OCI-LY3 (cell line): ENCODE measurements around the gene RBM25.
"Not testable (repeated sequence)": the region's sequence is repeated elsewhere in the genome, so short reads cannot be mapped to it uniquely, and the experiment has no call there.

ENCODE experiments used
- H2AFZ ChIP-seq: fragments of 200-600, 300-600 bp; shearing (Covaris generic); 2 replicates; pipeline ENCODE4 v1.6.0; 2014; ENCODE audit warnings: antibody characterized with exemption, low read depth, low read length
- H3K27ac ChIP-seq: fragments of 200-600, 300-600 bp; sonication (generic); 2 replicates; pipeline ENCODE4 v1.5.1; 2014; ENCODE audit warnings: mild to moderate bottlenecking, low read length, moderate library complexity, mixed read lengths
- H3K27me3 ChIP-seq: fragments of 200-600, 300-600 bp; sonication (generic); 2 replicates; pipeline ENCODE4 v1.6.1; 2014; ENCODE audit warnings: low read depth, low read length, mixed read lengths
- H3K36me3 ChIP-seq: fragments of 200-600, 300-600 bp; sonication (generic); replicated peaks from 2 replicates; pipeline ENCODE3; 2014; ENCODE audit warnings: low read depth, low read length, mixed read lengths
- H3K4me1 ChIP-seq: fragments of 300-600, 200-600 bp; sonication (generic); 2 replicates; pipeline ENCODE4 v1.6.1; 2014; ENCODE audit warnings: low read length, mixed read lengths
- H3K4me2 ChIP-seq: fragments of 200-600, 300-600 bp; sonication (generic); 2 replicates; pipeline ENCODE4 v1.6.1; 2014; ENCODE audit warnings: low read length, mixed read lengths
- H3K4me3 ChIP-seq: fragments of 300-600, 200-600 bp; sonication (generic); 2 replicates; pipeline ENCODE4 v1.5.1; 2014; ENCODE audit warnings: antibody characterized with exemption, mild to moderate bottlenecking, low read length, moderate library complexity
- H3K79me2 ChIP-seq: fragments of 300-600, 200-600 bp; shearing (Covaris generic); 2 replicates; pipeline ENCODE4 v1.6.1; 2014; ENCODE audit warnings: mild to moderate bottlenecking, low read length, mixed read lengths
- H3K9ac ChIP-seq: fragments of 300-600, 200-600 bp; shearing (Covaris generic); 2 replicates; pipeline ENCODE4 v1.6.0; 2014; ENCODE audit warnings: mild to moderate bottlenecking, low read length, moderate library complexity
- H3K9me3 ChIP-seq: fragments of 200-600, 300-600 bp; shearing (Covaris generic); 2 replicates; pipeline ENCODE4 v1.6.1; 2014; ENCODE audit warnings: low read length, mixed read lengths; ENCODE audit not compliant: insufficient read depth
- H4K20me1 ChIP-seq: fragments of 200-600, 300-600 bp; sonication (generic); 2 replicates; pipeline ENCODE4 v1.6.1; 2016; ENCODE audit warnings: low read length, mixed read lengths; ENCODE audit not compliant: insufficient read depth
- EZH2phosphoT487 ChIP-seq: fragments of 200-600 bp; shearing (Covaris generic); IDR thresholded peaks from 2 replicates; pipeline ENCODE4 v1.6.1; 2018; ENCODE audit warnings: antibody characterized with exemption, mixed run types, low read depth
- TF ChIP-seq, protein P1 (sequence below): fragments of 200-600, 300-600 bp; sonication (generic); IDR thresholded peaks from 2 replicates; pipeline ENCODE4 v1.5.1; 2014; ENCODE audit warnings: antibody characterized with exemption, low read length, low read depth

RBM25 gene

DNA sequence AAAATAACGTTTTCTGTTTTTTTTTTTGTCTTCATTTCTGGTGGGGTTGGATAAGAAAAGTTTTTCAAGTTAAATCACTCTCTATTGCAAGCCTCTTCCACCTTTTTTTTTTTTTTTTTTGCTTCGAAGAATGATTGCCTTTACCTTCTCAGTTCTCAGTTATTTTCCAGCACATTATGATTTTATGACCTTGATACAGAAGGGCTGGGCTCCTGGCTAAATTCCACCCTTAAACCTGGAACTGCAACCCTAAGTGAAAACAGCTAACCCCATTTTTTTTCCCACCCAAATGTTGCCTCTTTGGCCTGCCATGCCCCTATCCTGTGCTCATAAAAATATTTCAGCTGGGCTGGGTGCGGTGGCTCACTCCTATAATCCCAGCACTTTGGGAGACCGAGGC lies 109.4 kb downstream of the RBM25 start:
- Histone ChIP-seq H3K36me3 (peaks cover 23% of the 10 kb centered on the region), H3K4me1 (no peaks in the 10 kb centered on the region)
- TF ChIP-seq, protein P1, sequence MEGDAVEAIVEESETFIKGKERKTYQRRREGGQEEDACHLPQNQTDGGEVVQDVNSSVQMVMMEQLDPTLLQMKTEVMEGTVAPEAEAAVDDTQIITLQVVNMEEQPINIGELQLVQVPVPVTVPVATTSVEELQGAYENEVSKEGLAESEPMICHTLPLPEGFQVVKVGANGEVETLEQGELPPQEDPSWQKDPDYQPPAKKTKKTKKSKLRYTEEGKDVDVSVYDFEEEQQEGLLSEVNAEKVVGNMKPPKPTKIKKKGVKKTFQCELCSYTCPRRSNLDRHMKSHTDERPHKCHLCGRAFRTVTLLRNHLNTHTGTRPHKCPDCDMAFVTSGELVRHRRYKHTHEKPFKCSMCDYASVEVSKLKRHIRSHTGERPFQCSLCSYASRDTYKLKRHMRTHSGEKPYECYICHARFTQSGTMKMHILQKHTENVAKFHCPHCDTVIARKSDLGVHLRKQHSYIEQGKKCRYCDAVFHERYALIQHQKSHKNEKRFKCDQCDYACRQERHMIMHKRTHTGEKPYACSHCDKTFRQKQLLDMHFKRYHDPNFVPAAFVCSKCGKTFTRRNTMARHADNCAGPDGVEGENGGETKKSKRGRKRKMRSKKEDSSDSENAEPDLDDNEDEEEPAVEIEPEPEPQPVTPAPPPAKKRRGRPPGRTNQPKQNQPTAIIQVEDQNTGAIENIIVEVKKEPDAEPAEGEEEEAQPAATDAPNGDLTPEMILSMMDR: no peak
- no peak for TF ChIP-seq EZH2phosphoT487

DNA sequence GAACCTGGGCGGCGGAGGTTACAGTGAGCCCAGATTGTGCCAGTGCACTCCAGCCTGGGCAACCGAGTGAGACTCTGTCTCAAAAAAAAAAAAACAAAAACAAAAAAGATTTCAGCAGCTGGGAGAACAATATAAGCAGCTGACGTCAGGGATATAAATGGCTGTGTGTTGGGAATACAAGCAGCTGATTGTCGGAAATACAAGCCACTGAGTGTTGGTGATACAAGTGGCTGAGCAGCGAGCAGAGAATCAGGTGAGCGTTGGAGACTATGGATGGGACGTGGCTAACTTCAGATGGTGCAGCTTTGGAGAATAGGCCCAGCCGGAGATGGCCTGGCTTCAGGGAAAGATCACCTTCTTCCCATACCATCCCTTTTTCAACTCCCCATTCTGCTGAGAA lies 109.9 kb downstream of the RBM25 start:
- no peaks in the 10 kb centered on the region; the same call in 1 of the 2 replicates for H4K20me1 ChIP-seq
- no peaks in the 10 kb centered on the region for H3K9me3 ChIP-seq
- no peak overlapping the region for H3K27ac ChIP-seq
- H2AFZ ChIP-seq: no peak overlapping the region
- H3K4me2 ChIP-seq: no peak overlapping the region
- TF ChIP-seq, protein P1: no peak
- no peak for TF ChIP-seq EZH2phosphoT487
- no peaks in the 10 kb centered on the region for H3K27me3 ChIP-seq
- no peak overlapping the region for H3K4me3 ChIP-seq
- H3K4me1 ChIP-seq: no peaks in the 10 kb centered on the region
- no peak overlapping the region for H3K9ac ChIP-seq
- peaks cover 23% of the 10 kb centered on the region for H3K36me3 ChIP-seq
- H3K79me2 ChIP-seq: no peaks in the 10 kb centered on the region

More for the DNA sequence above, 109.4 kb downstream of the RBM25 start:
- H3K9me3 ChIP-seq: no peaks in the 10 kb centered on the region
- no peaks in the 10 kb centered on the region for H3K79me2 ChIP-seq
- H3K9ac ChIP-seq: no peak overlapping the region
- no peak overlapping the region for H2AFZ ChIP-seq
- no peak overlapping the region for H3K4me3 ChIP-seq
- no peak overlapping the region for H3K4me2 ChIP-seq
- no peaks in the 10 kb centered on the region; the same call in 1 of the 2 replicates for H4K20me1 ChIP-seq
- no peaks in the 10 kb centered on the region for H3K27me3 ChIP-seq
- no peak overlapping the region for H3K27ac ChIP-seq

DNA sequence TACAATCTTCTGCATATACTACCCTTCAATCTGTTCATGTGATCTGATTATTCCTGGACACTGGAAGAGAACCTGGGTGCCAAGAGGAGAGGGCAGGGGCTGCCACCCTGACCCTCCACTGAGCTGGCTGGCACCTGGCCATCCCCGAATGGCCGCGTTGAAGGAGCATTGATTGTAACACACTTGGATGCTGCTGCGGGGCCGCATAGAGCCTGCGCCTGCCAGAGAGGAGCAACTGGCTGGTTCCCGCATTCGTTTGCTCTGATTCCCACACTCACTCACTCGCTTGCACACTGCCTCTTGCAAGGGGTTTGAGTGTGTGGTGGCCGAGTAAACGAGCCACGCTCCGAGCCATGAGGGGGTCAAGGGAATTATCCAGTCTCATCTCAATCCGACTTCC lies 110.4 kb downstream of the RBM25 start:
- H3K27ac ChIP-seq: no peak overlapping the region
- H3K79me2 ChIP-seq: no peaks in the 10 kb centered on the region
- no peaks in the 10 kb centered on the region for H3K27me3 ChIP-seq
- no peak overlapping the region for H2AFZ ChIP-seq
- no peak overlapping the region for H3K4me2 ChIP-seq
- no peak for TF ChIP-seq EZH2phosphoT487
- TF ChIP-seq, protein P1: no peak
- no peak overlapping the region for H3K9ac ChIP-seq
- H4K20me1 ChIP-seq: no peaks in the 10 kb centered on the region; the same call in 1 of the 2 replicates
- H3K4me1 ChIP-seq: no peaks in the 10 kb centered on the region
- no peaks in the 10 kb centered on the region for H3K9me3 ChIP-seq
- H3K4me3 ChIP-seq: no peak overlapping the region
- H3K36me3 ChIP-seq: peaks cover 24% of the 10 kb centered on the region

DNA sequence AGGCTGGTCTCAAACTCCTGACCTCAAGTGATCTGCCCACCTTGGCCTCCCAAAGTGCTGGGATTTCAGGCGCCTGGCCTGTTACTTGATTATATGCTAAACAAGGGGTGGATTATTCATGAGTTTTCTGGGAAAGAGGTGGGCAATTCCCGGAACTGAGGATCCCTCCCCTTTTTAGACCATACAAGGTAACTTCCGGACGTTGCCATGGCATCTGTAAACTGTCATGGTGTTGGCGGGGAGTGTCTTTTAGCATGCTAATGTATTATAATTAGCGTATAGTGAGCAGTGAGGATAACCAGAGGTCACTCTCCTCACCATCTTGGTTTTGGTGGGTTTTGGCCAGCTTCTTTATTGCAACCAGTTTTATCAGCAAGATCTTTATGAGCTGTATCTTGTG lies 111.5 kb downstream of the RBM25 start:
- H3K4me3 ChIP-seq, H3K9me3 ChIP-seq, H3K27me3 ChIP-seq, H3K79me2 ChIP-seq, H3K4me2 ChIP-seq, H3K4me1 ChIP-seq, H3K9ac ChIP-seq, H3K27ac ChIP-seq, H4K20me1 ChIP-seq, H2AFZ ChIP-seq: not testable (repeated sequence)
- peaks cover 25% of the 10 kb centered on the region for H3K36me3 ChIP-seq

DNA sequence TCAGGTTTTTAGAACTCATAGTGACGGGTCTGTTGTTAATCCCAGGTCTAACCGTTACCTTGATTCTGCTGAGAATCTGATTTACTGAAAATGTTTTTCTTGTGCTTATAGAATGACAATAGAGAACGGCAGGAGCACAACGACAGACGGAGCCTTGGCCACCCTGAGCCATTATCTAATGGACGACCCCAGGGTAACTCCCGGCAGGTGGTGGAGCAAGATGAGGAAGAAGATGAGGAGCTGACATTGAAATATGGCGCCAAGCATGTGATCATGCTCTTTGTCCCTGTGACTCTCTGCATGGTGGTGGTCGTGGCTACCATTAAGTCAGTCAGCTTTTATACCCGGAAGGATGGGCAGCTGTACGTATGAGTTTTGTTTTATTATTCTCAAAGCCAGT lies 112.4 kb downstream of the RBM25 start:
- H3K9me3 ChIP-seq: no peaks in the 10 kb centered on the region
- H3K4me2 ChIP-seq: no peak overlapping the region
- TF ChIP-seq, protein P1: no peak
- no peak for TF ChIP-seq EZH2phosphoT487
- H3K36me3 ChIP-seq: peaks cover 26% of the 10 kb centered on the region
- no peaks in the 10 kb centered on the region; the same call in 1 of the 2 replicates for H4K20me1 ChIP-seq
- H3K9ac ChIP-seq: no peak overlapping the region
- H3K4me3 ChIP-seq: no peak overlapping the region
- no peaks in the 10 kb centered on the region for H3K4me1 ChIP-seq
- H3K27me3 ChIP-seq: no peaks in the 10 kb centered on the region
- no peak overlapping the region for H3K27ac ChIP-seq
- H2AFZ ChIP-seq: no peak overlapping the region
- H3K79me2 ChIP-seq: no peaks in the 10 kb centered on the region
